ENCODE results near the gene CNDP2. TPM values are rescaled to one million over a fixed set of nuclear protein-coding genes. Genes with fewer than 3 reads are reported as not detected.

Gene CNDP2
- total RNA-seq, 4 donors from 2014 or later, result 31.1 to 52.5 (median 42.9) TPM

DNA sequence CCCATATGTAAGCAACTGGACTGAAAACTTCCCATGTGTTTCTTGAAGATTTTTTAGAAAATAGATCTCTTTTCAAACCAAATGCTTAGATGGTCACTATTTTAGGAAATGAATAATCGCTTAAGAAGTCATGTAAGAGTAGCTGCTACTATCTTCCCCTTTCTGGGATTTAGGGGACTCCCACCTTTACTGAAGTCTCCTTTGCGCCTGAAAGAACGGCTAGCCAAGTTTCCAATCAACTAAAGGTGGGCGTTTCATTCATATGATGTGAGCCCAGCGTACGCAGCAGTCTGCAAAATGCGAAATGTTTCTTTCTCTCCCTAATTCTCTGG, 40.2 kb upstream of the CNDP2 start:
- peak overlapping the region; percentile 46 to 56 (median 48) for H3K4me3 ChIP-seq
- H3K27ac ChIP-seq (replicated peaks in 1 of 4), result no peak overlapping the region
- peaks cover 0 to 66% (median 5%) of the 10 kb centered on the region in 4 donors for H3K27me3 ChIP-seq
- DNase-seq (ENCODE audit: extremely low spot score), result no peak
- TF ChIP-seq POLR2AphosphoS5 (IDR thresholded peaks at IDR 0.05), result no peak
- TF ChIP-seq, protein P1, sequence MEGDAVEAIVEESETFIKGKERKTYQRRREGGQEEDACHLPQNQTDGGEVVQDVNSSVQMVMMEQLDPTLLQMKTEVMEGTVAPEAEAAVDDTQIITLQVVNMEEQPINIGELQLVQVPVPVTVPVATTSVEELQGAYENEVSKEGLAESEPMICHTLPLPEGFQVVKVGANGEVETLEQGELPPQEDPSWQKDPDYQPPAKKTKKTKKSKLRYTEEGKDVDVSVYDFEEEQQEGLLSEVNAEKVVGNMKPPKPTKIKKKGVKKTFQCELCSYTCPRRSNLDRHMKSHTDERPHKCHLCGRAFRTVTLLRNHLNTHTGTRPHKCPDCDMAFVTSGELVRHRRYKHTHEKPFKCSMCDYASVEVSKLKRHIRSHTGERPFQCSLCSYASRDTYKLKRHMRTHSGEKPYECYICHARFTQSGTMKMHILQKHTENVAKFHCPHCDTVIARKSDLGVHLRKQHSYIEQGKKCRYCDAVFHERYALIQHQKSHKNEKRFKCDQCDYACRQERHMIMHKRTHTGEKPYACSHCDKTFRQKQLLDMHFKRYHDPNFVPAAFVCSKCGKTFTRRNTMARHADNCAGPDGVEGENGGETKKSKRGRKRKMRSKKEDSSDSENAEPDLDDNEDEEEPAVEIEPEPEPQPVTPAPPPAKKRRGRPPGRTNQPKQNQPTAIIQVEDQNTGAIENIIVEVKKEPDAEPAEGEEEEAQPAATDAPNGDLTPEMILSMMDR (IDR thresholded peaks at IDR 0.05), result no peak
- TF ChIP-seq POLR2A (IDR thresholded peaks at IDR 0.05; ENCODE audit: low read depth), result no peak
- no peak for TF ChIP-seq EP300 (IDR thresholded peaks at IDR 0.05)
- H3K4me1 ChIP-seq, result peaks cover 17 to 29% (median 23%) of the 10 kb centered on the region in 4 donors
- whole genome bisulfite sequencing, result 17% methylated on average over 7 of the region's 7 CpGs
- H3K9me3 ChIP-seq, result no peaks in the 10 kb centered on the region
- intact Hi-C loops (cut with DNase I), result no loop called here
- no peaks in the 10 kb centered on the region for H3K36me3 ChIP-seq

DNA sequence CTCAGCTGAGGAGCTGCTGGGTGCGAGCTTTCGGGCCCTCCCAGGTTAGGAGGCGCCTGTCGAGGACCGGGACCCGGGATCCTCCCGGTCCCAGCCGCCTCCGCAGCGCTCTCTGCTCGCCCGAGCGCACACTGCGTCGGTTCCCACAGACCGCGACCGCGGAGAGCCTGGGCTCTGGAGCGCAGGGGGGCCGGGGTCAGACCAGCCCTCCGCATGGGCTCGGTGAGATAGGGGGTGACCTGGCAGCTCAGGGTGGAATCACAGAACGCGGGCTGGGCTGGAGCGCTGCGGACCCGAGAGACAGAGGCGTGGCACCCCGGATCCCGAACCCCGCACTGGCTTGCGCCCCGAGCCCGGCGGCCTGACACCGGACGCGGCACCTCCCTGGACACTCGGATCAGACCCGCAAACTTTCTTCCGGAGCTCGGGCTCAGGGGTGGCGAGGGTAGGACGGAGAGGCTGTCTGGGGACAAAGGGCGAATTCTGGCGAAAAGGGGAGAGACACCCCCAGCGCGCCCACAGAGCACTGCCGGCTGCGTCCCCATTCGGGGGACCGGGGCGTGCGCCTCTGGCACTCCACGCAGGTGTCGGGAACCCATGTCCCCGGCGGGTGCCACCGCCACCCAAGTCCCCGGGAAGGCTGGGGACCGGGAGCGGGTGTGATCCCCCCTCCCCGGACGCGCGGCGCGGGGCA, 39.7 kb upstream of the CNDP2 start:
- Histone ChIP-seq H3K27ac (replicated peaks in 1 of 4) (no peak overlapping the region), H3K9me3 (no peaks in the 10 kb centered on the region), H3K4me3 (peak overlapping the region; percentile 46 to 56 (median 48)), H3K27me3 (peaks cover 0 to 69% (median 5%) of the 10 kb centered on the region in 4 donors), H3K4me1 (peaks cover 17 to 25% (median 23%) of the 10 kb centered on the region in 4 donors), H3K36me3 (no peaks in the 10 kb centered on the region)
- intact Hi-C loops (cut with DNase I), result no loop called here
- WGBS, result under 1% methylated on average over 29 of the region's 69 CpGs
- TF ChIP-seq, protein P1 (IDR thresholded peaks at IDR 0.05), result no peak
- TF ChIP-seq POLR2AphosphoS5 (IDR thresholded peaks at IDR 0.05), result no peak
- no peak for TF ChIP-seq POLR2A (IDR thresholded peaks at IDR 0.05; ENCODE audit: low read depth)
- TF ChIP-seq EP300 (IDR thresholded peaks at IDR 0.05), result no peak
- DNase-seq (ENCODE audit: extremely low spot score), result no peak

DNA sequence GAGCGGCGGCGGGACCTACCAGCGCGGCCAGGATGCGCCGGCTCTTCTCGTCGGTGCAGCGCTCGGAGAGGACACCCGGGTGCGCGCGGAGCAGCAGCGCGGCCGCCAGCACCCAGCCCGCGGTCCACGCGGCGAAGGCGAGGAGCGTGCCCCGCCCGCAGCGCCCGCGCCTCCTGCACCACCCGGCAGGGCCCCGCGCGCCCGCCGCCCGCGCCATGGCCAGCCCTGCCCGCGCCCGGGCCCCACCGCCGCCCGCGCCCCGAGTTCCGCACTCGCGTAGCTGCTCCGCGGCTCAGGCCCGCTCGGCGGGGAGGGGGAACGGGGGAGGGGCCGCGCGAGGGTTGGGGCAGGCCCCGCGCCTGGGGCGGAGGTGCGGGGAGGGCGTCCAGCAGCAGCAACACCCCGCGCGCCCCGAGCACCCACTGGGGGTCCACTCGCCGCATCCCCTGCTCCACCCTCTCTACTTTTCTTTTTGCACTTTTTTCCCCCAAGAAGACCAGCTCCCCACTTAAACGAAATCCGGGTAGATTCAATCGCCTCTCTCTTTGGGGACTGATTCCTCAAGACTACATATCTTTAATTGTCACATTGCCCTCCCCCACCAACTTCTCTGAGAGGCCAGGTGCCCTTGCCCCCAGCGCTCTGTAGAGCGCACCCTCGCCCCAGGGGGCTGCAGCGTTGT, 39.0 kb upstream of the CNDP2 start, which contains the start of gene DIPK1C:
Gene DIPK1C (minus strand): TSS at position 266 of the 682 bp plus-strand sequence. CDS start 49 bp downstream, at position 217.
- WGBS, result 3% methylated on average over 35 of the region's 76 CpGs
- H3K4me1 ChIP-seq, result peaks cover 17 to 25% (median 23%) of the 10 kb centered on the region in 4 donors
- TF ChIP-seq EP300 (IDR thresholded peaks at IDR 0.05) (no peak), POLR2A (IDR thresholded peaks at IDR 0.05; ENCODE audit: low read depth) (no peak)
- H3K4me3 ChIP-seq, result peak within 1 kb of the TSS; percentile 46 to 56 (median 48)
- H3K9me3 ChIP-seq, result no peaks in the 10 kb centered on the region
- H3K36me3 ChIP-seq, result no peaks in the 10 kb centered on the region
- no peak within 1 kb of the TSS for H3K27ac ChIP-seq (replicated peaks in 1 of 4)
- intact Hi-C loops (cut with DNase I), result no loop called here
- DNase-seq (ENCODE audit: extremely low spot score), result no peak
- H3K27me3 ChIP-seq, result peaks cover 0 to 74% (median 5%) of the 10 kb centered on the region in 4 donors

DNA sequence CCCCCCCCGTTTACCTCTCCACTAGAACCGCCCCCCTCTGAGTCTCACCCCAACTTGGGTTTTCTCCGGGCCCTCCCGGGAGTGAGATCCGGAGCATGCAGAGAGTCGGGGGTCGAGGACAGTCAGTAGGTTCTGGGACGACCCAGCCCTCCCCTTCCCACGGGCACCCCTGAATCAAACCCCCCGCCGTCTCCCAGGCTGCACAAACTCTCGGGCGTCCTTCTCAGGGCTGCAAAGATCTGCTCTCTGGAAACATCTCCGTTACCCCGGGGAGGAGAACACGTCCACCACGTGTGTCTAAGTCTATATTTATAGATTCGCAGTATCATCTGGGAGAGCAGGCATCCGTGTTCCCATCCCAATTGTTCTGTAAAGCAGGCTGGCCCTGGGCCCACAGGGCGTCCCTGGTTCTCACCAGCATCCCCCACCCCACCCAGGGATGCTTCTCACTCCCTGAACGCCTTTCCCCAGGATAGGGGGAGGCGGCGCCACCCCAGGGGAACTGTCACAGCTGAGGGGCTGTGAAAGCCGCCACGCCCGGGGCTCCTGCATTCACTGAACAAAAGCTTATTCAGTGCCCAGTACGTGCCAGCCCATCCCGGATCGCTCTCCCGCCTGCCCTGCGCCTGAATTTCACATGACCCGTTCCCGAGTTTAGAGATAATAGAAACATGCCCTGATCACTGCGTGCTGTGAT, 38.3 kb upstream of the CNDP2 start:
- H3K27me3 ChIP-seq, result peaks cover 0 to 74% (median 5%) of the 10 kb centered on the region in 4 donors
- 47% methylated on average over 29 of the region's 34 CpGs for WGBS
- H3K4me3 ChIP-seq, result peak overlapping the region in 3 of 4 donors; percentile 46 to 48 (median 48)
- DNase-seq (ENCODE audit: extremely low spot score), result no peak
- TF ChIP-seq POLR2AphosphoS5 (IDR thresholded peaks at IDR 0.05) (no peak), EP300 (IDR thresholded peaks at IDR 0.05) (no peak), POLR2A (IDR thresholded peaks at IDR 0.05; ENCODE audit: low read depth) (no peak)
- TF ChIP-seq, protein P1 (IDR thresholded peaks at IDR 0.05), result no peak
- no peaks in the 10 kb centered on the region for H3K9me3 ChIP-seq
- H3K27ac ChIP-seq (replicated peaks in 1 of 4), result no peak overlapping the region
- peaks cover 17 to 25% (median 22%) of the 10 kb centered on the region in 4 donors for H3K4me1 ChIP-seq
- intact Hi-C loops (cut with DNase I), result no loop called here
- H3K36me3 ChIP-seq, result no peaks in the 10 kb centered on the region

DNA sequence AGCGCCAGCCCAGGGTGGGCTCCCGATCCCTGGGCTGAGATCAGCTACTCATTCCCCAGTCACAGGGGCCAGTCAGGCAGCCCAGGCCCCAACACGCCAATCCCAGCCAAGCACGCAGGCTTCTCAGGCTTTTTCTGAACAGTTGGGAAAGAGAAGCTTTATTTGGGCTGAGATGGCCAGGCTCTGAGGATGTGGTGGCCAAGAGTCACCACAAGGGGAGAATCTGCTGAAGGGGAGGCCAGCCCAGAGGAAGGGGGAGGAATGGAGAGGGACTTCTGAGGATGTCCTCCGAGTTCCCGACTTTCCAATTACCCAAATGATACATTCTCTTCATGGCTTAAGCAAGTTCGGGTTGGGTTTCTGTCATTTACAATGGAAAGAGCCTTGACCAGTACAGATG, 36.3 kb upstream of the CNDP2 start:
- TF ChIP-seq POLR2AphosphoS5 (IDR thresholded peaks at IDR 0.05), result no peak
- TF ChIP-seq, protein P1 (IDR thresholded peaks at IDR 0.05), result peak in 1 of 3 experiments; percentile 9
- 65% methylated on average over 7 of the region's 7 CpGs for WGBS
- peaks cover 0 to 60% (median 5%) of the 10 kb centered on the region in 4 donors for H3K27me3 ChIP-seq
- H3K27ac ChIP-seq (replicated peaks in 1 of 4), result no peak overlapping the region
- no peak for DNase-seq (ENCODE audit: extremely low spot score)
- intact Hi-C loops (cut with DNase I), result no loop called here
- no peaks in the 10 kb centered on the region for H3K9me3 ChIP-seq
- no peak overlapping the region for H3K4me3 ChIP-seq
- no peaks in the 10 kb centered on the region for H3K36me3 ChIP-seq
- H3K4me1 ChIP-seq, result peaks cover 17 to 25% (median 20%) of the 10 kb centered on the region in 4 donors
